Suprapubic skin (tissue), 4 donors: ENCODE results near the gene ASB6.

Experiments
- CTCF ChIP-seq, 2 donors: fragments of 200-600 bp in 1 of 2; fragments of 450-650 bp in 1 of 2; sonication (generic) in 1 of 2; IDR thresholded peaks; one replicate each; pipeline ENCODE4 v1.5.1; 2016 to 2019; ENCODE audit warnings: antibody characterized with exemption in 2 of 2, mild to moderate bottlenecking in 1 of 2, moderate library complexity in 1 of 2
- EP300 ChIP-seq: sonication (generic); formaldehyde crosslinking; IDR thresholded peaks from one replicate; pipeline ENCODE4 v1.6.1; 2017; ENCODE audit warnings: antibody characterized with exemption
- POLR2A ChIP-seq, 2 donors: fragments of 450-650 bp; IDR thresholded peaks; one replicate each; pipeline ENCODE4 v1.6.1; 2017; ENCODE audit warnings: antibody characterized with exemption in 2 of 2, mild to moderate bottlenecking in 2 of 2, moderate library complexity in 2 of 2
- POLR2AphosphoS5 ChIP-seq, 3 donors: sonication (generic); formaldehyde crosslinking; IDR thresholded peaks; one replicate each; pipeline ENCODE4 v1.6.1; 2017; ENCODE audit warnings: antibody characterized with exemption in 3 of 3

- TF ChIP-seq CTCF (IDR thresholded peaks at IDR 0.05) (no peak), POLR2A (IDR thresholded peaks at IDR 0.05) (no peak), POLR2AphosphoS5 (IDR thresholded peaks at IDR 0.05) (no peak), EP300 (no peak)
These were observed 23.4 kb upstream of the ASB6 start, which contains the start of gene PRRX2 for GRCh38 chr9:129665389-129665775.
